HTERT RPE-1 (cell line): ENCODE measurements around the gene SEC61A1.

Experiments
- in situ Hi-C: fragments of 300-500 bp; cut with MboI; formaldehyde crosslinking; loops from 4 replicates; pipeline ENCODE4 v1.14.3; 2020; ENCODE audit warnings: low sequenced_read_pairs

SEC61A1 gene

GRCh38 chr3:128051837-128052594 lies at the start of gene SEC61A1:
Gene SEC61A1 (plus strand): TSS chr3:128052437. CDS start chr3:128052553, 116 bp downstream.
- in situ Hi-C loops: no loop called here

- in situ Hi-C loops: no loop called here
These were observed 47.6 kb upstream of the SEC61A1 start for GRCh38 chr3:128004661-128005060.

GRCh38 chr3:128006061-128007032 lies 45.9 kb upstream of the SEC61A1 start:
- in situ Hi-C loops: no loop called here

DNA sequence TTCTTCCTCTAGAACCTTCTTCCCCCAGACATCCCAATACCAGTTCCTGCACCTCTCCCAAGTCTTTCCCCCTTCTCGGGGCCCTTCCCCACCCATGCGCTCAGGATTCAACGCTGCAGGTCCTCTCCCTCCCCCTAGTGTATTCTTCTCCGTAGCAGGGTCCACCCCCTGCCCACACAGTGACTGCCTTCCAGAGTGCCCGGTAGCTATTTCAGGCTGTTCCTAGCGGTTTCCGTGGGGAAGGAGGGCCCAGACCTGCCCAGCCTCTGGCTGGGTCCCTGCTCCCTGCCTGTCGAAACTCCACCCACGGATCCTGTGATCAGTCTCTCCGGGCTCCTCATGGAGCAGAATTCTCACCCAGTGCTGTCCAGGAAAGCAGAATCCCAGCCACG lies 45.2 kb upstream of the SEC61A1 start:
- in situ Hi-C loops: no loop called here

GRCh38 chr3:128009952-128010846 lies 42.0 kb upstream of the SEC61A1 start:
- in situ Hi-C loops: no loop called here

DNA sequence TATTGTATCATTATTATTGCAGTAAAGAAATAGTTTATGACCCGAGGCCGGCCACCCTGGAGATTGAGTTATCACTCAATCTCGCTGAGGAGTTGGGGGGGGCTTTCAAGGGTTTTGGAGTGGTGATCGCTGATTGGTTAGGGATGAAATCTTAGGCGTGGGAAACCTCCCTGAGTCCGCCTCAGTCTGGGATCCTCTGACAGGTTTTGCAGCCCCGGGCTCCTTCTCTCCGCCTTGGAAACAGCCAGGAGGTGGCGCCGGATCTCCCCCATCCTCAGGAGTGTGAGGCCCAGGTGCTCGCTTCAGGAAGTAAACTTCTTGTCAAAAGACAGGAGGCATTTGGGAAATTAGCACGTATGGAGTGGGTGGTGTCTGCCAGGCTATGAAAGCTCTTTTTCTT lies 41.1 kb upstream of the SEC61A1 start:
- in situ Hi-C loops: no loop called here

GRCh38 chr3:128012050-128012449 lies 40.2 kb upstream of the SEC61A1 start:
- in situ Hi-C loops: no loop called here

DNA sequence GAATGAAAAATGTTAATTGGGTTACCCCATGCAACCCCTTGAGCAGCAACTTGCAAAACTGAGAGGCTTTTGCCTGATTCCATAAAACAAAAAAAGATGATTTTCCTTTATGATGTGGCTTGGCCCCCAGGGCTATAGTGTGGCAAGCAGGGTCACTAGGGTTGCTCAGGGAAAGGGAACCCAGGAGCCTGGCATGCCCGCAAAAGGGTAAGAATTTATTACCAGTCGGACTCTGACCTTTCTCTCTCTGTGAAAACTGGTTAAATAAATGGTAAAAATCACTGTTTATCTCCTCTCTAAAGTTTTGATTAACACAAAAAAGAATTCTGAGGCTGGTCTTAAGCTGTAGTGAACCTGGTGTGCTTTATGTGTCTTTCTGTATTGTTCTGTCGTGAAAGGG lies 37.7 kb upstream of the SEC61A1 start:
- in situ Hi-C loops: no loop called here

DNA sequence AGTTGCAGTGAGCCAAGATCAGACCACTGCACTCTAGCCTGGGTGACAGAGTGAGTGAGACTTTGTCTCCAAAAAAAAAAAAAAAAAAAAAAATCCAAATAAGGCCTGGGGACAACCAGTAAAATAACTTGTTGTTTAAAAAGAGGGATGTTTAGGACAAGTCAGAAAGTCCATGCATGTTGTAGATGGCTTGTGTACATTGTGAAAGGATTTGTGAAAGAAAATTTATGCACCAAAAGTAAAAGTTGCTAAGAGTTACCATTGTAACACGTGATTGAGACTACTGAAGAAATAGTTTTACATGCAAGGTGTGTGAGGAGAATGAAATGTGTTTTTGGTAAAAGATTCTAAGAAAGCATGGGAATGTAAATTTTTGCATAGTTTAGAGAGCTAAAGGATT lies 35.7 kb upstream of the SEC61A1 start:
- in situ Hi-C loops: no loop called here

DNA sequence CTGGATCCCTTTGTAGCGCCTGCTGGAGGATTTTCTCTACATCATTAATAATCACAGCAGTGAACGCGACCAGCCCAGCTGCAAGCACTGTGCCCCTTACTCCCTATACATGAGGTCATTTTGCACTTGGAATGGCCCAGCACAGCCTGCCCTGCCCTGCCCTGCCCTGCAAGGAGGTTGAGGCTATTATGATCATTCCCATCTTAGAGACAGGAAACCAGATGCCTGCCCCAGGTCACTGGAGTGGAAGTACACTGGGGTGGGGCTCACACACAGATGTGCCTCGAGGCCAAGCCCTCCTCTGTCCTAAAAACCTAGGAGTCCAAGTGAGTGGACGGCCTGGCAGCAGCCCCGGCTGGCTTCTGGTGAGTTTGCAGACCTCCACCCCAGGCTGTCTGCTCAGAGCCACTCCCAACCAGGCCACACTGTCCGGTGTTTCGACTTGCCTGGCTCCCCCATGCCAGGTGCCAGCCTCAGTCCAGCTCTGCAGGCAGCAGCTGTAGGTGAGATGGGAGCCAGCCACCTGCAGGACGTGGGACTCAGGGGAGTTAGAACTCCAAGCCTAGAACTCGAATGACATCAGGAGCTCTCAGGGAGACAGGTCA lies 30.4 kb upstream of the SEC61A1 start:
- in situ Hi-C loops: no loop called here

- in situ Hi-C loops: no loop called here
These were observed 19.1 kb upstream of the SEC61A1 start for GRCh38 chr3:128033102-128033501.

GRCh38 chr3:128036119-128036518 lies 16.1 kb upstream of the SEC61A1 start:
- in situ Hi-C loops: no loop called here

- in situ Hi-C loops: no loop called here
These were observed 12.2 kb upstream of the SEC61A1 start for GRCh38 chr3:128040041-128040440.

GRCh38 chr3:128040660-128041059 lies 11.6 kb upstream of the SEC61A1 start:
- in situ Hi-C loops: no loop called here

- in situ Hi-C loops: no loop called here
These were observed 10.9 kb upstream of the SEC61A1 start for GRCh38 chr3:128041344-128041743.

- in situ Hi-C loops: no loop called here
These were observed 1.6 kb upstream of the SEC61A1 start for GRCh38 chr3:128050597-128050996.

DNA sequence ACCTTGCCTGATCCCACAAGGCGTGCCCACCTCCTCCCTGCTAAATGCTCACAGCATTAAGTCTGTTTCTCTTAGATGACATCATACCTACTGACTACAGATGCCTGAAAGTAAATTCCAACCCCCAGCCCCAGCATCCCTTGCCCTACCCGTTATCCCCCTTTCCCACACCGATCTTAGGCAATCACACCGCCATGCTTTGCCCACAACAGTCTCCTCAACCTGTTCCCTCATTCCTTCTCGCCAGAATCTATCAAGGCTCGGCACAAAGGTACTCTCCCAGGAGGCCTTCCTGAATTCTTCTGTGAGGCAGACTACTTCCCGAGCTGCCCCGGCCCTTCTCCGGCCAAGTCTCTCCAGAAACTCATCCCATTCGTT lies 789 bp upstream of the SEC61A1 start:
- in situ Hi-C loops: no loop called here

DNA sequence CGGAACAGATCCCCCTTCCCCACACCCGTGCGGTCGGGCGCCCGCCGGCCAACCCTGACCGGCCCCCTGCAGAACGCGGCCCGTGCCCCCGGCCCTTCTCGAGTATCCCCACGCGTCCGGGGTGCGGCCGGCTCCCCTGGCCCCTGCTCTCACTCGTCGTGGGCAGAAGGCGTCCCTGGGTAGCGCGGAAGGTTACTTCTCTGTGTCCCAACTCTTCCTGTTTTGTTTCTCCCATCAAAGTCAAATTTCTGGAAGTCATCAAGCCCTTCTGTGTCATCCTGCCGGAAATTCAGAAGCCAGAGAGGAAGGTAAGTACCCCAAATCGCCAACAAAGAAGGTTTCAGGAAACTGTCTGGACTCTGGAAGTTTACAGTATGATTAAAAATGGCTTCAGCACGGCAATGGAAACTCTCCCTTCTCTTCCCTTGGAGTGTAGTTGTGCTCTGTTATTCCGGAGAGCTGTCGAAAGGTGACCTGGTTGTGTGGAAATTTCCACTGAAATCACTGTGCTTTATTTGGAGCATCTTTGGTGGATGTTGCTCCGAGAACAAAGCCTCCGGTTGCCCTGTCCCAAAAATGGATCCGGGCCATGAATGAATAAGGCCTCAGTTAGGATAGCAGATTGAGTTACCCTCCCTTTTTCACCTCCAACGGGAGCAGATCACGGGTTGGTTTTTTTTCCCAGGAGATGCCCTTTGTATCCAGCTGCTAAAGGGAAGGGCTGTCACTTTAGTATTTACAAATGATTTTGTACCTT lies 536 bp downstream of the SEC61A1 start:
- in situ Hi-C loops: no loop called here

DNA sequence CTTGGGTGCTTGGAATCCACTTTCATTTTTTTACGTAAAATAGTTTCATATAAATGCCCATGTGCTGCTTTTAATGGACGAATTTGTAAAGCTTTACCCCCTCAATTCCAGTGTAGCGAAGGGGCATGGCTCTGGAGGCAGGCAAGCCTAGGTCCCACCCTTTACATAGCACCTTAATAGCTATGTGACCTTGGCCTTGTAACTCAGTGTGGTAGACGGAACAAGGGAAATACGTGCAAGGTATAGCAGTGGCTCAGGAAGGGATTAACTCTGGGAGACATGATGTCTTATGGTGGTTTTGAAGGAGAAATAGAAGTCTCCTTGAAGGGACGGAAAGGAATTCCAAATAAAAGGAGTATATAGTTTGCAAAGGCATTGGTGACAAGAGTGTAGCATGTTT lies 1.4 kb downstream of the SEC61A1 start:
- in situ Hi-C loops: no loop called here

DNA sequence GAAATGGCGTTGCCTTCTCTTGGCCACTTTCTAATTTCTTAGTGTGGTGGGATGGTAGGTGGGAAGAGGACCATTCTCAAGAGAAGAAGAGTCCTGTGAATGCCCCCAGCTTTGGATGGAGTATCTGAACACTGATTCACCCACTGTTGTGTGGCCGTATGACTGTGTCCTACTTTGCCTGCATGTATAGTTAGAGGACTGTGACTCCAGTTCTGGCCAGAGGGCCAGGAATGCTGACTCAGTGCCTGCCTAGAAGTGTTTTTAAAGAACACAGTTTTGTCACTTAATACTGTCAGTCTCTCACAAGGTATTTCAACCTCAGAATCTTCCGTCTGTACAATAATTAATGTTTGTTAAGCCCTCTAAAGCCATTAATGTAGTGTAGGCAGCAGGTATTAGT lies 2.1 kb downstream of the SEC61A1 start:
- in situ Hi-C loops: no loop called here
